GM12878 (cell line): ENCODE measurements around the gene ICA1. TPM values are rescaled to one million over a fixed set of nuclear protein-coding genes. Genes with fewer than 3 reads are reported as not detected.

Experiments used
- E4F1 ChIP-seq: fragments of 450-650 bp; IDR thresholded peaks from 2 replicates; pipeline ENCODE4 v1.6.1; 2018; ENCODE audit warnings: borderline replicate concordance, mild to moderate bottlenecking; ENCODE audit not compliant: partially characterized antibody
- HSF1 ChIP-seq: fragments of 150-350 bp; IDR thresholded peaks from 2 replicates; pipeline ENCODE4 v1.6.1; 2014; ENCODE audit warnings: mild to moderate bottlenecking, low read depth, low read length
- JUND ChIP-seq: IDR thresholded peaks from 2 replicates; pipeline ENCODE4 v1.6.1; 2012; ENCODE audit warnings: low read depth, mild to moderate bottlenecking, low read length, improper control_type of control experiment, moderate library complexity
- PKNOX1 ChIP-seq: fragments of 450-650 bp; IDR thresholded peaks from 2 replicates; pipeline ENCODE4 v1.6.1; 2016; ENCODE audit warnings: mild to moderate bottlenecking
- POU2F2 ChIP-seq: IDR thresholded peaks from 3 replicates; pipeline ENCODE4 v1.6.1; 2011; ENCODE audit warnings: low read depth, mild to moderate bottlenecking, low read length, borderline replicate concordance
- SKIL ChIP-seq: fragments of 450-650 bp; IDR thresholded peaks from 2 replicates; pipeline ENCODE4 v1.6.1; 2017; ENCODE audit warnings: mild to moderate bottlenecking, low read depth, inconsistent platforms; ENCODE audit not compliant: poor library complexity, severe bottlenecking
- SUZ12 ChIP-seq: fragments of 200-600 bp; sonication (generic); IDR thresholded peaks from one replicate; pipeline ENCODE4 v1.6.1; 2018; ENCODE audit warnings: antibody characterized with exemption, mild to moderate bottlenecking; ENCODE audit not compliant: unreplicated experiment
- ZNF207 ChIP-seq: fragments of 450-650 bp; IDR thresholded peaks from 2 replicates; pipeline ENCODE4 v1.6.1; 2014; ENCODE audit warnings: antibody characterized with exemption, mild to moderate bottlenecking, borderline replicate concordance
- polyA plus RNA-seq, 11 experiments: library from polyadenylated mRNA; depleted of rRNA in 4 of 11; unstranded in 6 of 11; stranded (reverse) in 5 of 11; fragments of >200 nt; fragmentation: Nextera tagmentation in 4 of 11; fragmentation: Illumina TruSeq in 1 of 11; extraction: Ambion mirVana in 4 of 11; extraction: Trizol in 1 of 11; gene quantifications; 1 replicate in 1 of 11; 2 replicates in 10 of 11; pipeline versions ENCODE4 v1.2.1 to v1.2.3, GENCODE V29; 2011 to 2016; ENCODE audit warnings: inconsistent platforms in 2 of 11, missing spikeins in 2 of 11, low read depth in 1 of 11
- total RNA-seq, 4 experiments: library from RNA; depleted of rRNA in 3 of 4; stranded (reverse); fragments of >200 nt in 3 of 4; fragmentation: Illumina TruSeq in 1 of 4; extraction: Trizol in 1 of 4; gene quantifications; 2 replicates each; pipeline versions ENCODE4 v1.2.1 to v1.2.3, GENCODE V29; 2013 to 2021

ICA1 gene
- total and polyA plus RNA-seq, 10 of the 15 experiments (the other 5 are each of a cell fraction or from before 2014, with no cell fraction given): 1.3 to 35.1 (median 3.3) TPM

GRCh38 chr7:8172372-8173354, 89.3 kb downstream of the ICA1 start (continued):
- TF ChIP-seq SKIL (no peak), ZNF207 (no peak), E4F1 (no peak), SUZ12 (no peak), JUND (no peak), HSF1 (no peak), PKNOX1 (no peak), POU2F2 (no peak)
